Measurements from ENCODE around the gene RGS3. TPM values are rescaled to one million over a fixed set of nuclear protein-coding genes. Genes with fewer than 3 reads are reported as not detected.

RGS3 gene
- polyA plus RNA-seq, 1 experiment, result 41.0 TPM

DNA sequence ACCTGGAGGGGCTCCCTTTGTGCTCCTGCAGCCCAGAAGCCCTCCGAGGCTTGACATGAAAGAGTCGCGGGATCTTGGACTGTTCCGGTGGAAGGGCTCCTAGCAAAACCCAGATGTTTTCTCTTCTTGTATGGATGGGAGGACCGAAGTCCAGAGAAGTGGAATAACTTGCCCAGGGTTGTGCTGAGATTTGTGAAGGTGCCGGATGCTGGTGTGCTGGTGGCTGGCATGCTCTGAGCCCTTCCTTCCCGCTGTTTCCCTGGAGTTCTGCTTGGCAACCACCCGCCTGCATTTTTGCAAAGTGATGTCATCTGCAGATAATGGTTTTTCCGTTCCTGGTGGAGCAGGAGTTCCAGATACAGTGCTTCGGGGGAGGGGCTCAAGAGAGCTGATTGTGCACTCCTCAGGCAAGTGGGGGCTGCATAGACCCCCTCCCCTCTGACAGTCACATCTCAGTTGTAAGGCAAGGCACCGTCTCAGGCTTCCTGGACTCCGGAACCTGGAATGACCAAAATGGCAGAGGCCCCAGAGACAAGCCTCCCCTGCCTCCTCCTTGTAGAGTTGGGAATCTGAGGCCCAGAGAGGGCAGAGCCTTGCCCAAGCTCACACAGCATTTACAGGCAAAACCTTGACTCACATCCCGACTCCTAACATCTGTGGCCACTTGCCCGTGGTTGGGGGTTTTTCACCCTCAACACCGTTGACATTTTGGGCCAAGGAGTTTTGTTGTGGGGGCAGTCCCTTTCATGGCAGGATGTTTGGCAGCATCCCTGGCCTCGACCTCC is 157.0 kb downstream of the RGS3 start:
- DNase-seq (ENCODE audit: low read depth, low spot score), result peak; percentile 76
- ChIA-PET CTCF (no interaction called here), POLR2A (interaction anchor here (0.9 to 3.7 kb wide), 6 partner anchors 12 to 35 kb away, joined by 4 to 21 read pairs (median 6); no protein-coding TSS in a partner anchor)
- peak overlapping the region; percentile 10 for H3K4me3 ChIP-seq (ENCODE audit: low read depth, low read length)
- H3K27me3 ChIP-seq (ENCODE audit: control insufficient read depth, insufficient read depth, low read length), result no peaks in the 10 kb centered on the region
- no peak for TF ChIP-seq CTCF (IDR thresholded peaks at IDR 0.05; ENCODE audit: low read depth, low read length)
- H3K27ac ChIP-seq (ENCODE audit: low read depth, low read length), result peak overlapping the region; percentile 99
- no peaks in the 10 kb centered on the region for H3K9me3 ChIP-seq (ENCODE audit: control insufficient read depth, insufficient read depth, low read length)

DNA sequence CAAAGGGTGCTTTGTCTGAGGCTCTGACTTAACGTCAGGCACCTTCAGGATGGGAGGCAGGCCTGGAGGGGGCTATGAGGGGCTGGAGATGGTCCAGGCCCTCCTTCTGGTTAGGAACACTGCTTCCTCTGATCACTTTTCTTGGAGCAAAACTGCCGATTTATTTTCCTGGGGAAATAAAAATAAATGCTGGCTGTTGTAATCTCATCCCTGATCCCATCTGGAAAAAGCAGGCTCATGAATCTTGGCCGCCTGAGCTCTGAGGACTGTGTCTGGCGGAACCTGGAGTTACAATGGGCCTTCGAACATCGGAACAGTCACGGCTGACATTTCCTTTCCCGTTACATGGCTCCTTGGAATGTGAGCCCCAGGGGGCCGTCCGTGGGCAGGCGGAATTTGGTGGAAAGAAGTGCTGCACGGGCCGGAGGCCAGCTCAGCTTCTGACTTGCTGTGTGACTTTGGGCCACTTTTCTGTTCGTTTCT is 157.8 kb downstream of the RGS3 start:
- CTCF ChIA-PET, result interaction anchor here (0.9 to 1.0 kb wide), 2 partner anchors 30 to 34 kb away, joined by 5 to 6 read pairs; no protein-coding TSS in a partner anchor
- no peak overlapping the region for H3K4me3 ChIP-seq (ENCODE audit: low read depth, low read length)
- peak overlapping the region; percentile 99 for H3K27ac ChIP-seq (ENCODE audit: low read depth, low read length)
- POLR2A ChIA-PET, result interaction anchor here (0.9 to 3.7 kb wide), 7 partner anchors 11 to 34 kb away, joined by 3 to 21 read pairs (median 5); no protein-coding TSS in a partner anchor
- H3K9me3 ChIP-seq (ENCODE audit: control insufficient read depth, insufficient read depth, low read length), result no peaks in the 10 kb centered on the region
- TF ChIP-seq CTCF (IDR thresholded peaks at IDR 0.05; ENCODE audit: low read depth, low read length), result no peak
- peak; percentile 73 for DNase-seq (ENCODE audit: low read depth, low spot score)
- no peaks in the 10 kb centered on the region for H3K27me3 ChIP-seq (ENCODE audit: control insufficient read depth, insufficient read depth, low read length)

DNA sequence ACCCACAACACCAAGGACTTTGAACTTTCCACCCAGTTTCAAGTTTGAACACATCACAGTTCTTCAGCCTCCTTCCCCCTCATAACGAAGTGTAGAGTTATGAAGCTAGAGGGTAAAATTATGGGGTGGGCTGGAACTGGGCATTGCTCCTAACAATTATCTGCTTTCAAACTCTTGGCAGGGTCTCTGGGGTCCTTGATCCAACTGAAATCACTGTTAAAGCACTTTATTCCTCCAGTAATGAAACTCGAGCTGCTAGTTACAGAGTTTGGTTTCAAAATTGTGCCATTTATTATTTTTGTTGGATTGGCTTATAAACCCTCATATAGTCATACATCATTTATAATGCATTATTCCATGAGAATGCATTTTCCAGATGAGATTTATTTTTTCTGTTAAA is 158.5 kb downstream of the RGS3 start:
- TF ChIP-seq CTCF (IDR thresholded peaks at IDR 0.05; ENCODE audit: low read depth, low read length), result no peak
- no peak overlapping the region for H3K4me3 ChIP-seq (ENCODE audit: low read depth, low read length)
- CTCF ChIA-PET, result interaction anchor here (0.9 to 1.3 kb wide), 5 partner anchors 29 to 176 kb away, joined by 4 to 6 read pairs (median 5); no protein-coding TSS in a partner anchor
- H3K27ac ChIP-seq (ENCODE audit: low read depth, low read length), result peak overlapping the region; percentile 99
- no peaks in the 10 kb centered on the region for H3K9me3 ChIP-seq (ENCODE audit: control insufficient read depth, insufficient read depth, low read length)
- POLR2A ChIA-PET, result interaction anchor here (0.9 to 3.7 kb wide), 5 partner anchors 11 to 32 kb away, joined by 3 to 21 read pairs (median 6); no protein-coding TSS in a partner anchor
- no peak for DNase-seq (ENCODE audit: low read depth, low spot score)
- H3K27me3 ChIP-seq (ENCODE audit: control insufficient read depth, insufficient read depth, low read length), result no peaks in the 10 kb centered on the region

DNA sequence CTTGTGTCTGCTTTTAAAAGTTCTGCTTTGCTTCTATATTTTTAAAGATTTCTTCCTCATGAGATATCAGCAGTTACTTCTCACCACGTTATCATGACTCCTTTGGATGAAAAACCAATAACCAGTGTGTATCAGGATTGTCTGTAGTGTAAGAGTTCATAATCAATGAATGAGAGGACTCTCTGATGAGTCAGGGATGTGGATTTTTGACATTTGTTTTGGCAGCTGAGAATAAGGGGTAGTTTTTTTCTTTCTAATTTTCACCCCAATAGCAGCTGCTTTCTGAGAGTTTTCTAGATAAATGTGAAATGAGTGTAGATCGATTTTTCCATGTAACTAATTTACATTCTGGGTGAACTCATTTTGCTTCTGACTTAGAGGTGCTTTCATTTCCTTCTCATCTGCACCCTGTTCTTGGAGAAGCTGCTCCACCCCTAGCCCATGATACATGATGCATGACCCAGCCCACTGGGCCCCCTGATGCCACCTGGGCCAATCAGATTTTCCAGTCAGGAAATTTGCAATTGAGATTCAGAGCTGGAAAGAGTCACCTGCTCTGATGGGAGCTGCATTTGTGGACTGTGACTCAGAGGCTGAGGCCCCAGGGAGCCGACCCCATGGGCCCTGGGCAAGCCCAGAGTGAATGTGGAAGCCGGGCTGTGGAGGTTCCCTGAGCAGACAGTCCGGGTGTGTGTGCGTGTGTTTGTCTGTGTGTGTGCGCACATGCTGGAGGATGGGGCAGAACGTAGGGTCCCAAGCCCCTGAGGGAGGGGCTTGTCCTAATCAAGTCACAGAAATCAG is 159.3 kb downstream of the RGS3 start:
- no peak for DNase-seq (ENCODE audit: low read depth, low spot score)
- POLR2A ChIA-PET, result interaction anchor here (1.3 to 3.7 kb wide), 2 partner anchors 11 to 28 kb away, joined by 4 to 21 read pairs; no protein-coding TSS in a partner anchor
- Histone ChIP-seq H3K4me3 (ENCODE audit: low read depth, low read length) (no peak overlapping the region), H3K27ac (ENCODE audit: low read depth, low read length) (peak overlapping the region; percentile 71), H3K27me3 (ENCODE audit: control insufficient read depth, insufficient read depth, low read length) (no peaks in the 10 kb centered on the region), H3K9me3 (ENCODE audit: control insufficient read depth, insufficient read depth, low read length) (no peaks in the 10 kb centered on the region)
- CTCF ChIA-PET, result interaction anchor here (0.9 to 1.3 kb wide), 5 partner anchors 10 to 177 kb away, joined by 3 to 6 read pairs (median 4); no protein-coding TSS in a partner anchor
- no peak for TF ChIP-seq CTCF (IDR thresholded peaks at IDR 0.05; ENCODE audit: low read depth, low read length)
